CD4-positive, CD25-positive, alpha-beta regulatory T cell (primary cell): ENCODE measurements around the gene PCBP3. TPM values are rescaled to one million over a fixed set of nuclear protein-coding genes. Genes with fewer than 3 reads are reported as not detected.

Source experiments
- ATAC-seq, 2 donors: fragments of 150-1000 bp; cut with Tn5 transposase; one replicate each; pipeline ENCODE4 v1.10.0; 2021; ENCODE audit warnings: low read depth in 2 of 2, moderate number of reproducible peaks in 2 of 2, moderate library complexity in 1 of 2
- DNase-seq, 3 donors: peaks; one replicate each; pipeline versions ENCODE4 v3.0.0 to v3.0.0-alpha.2; 2012 to 2022; ENCODE audit warnings: mixed read lengths in 1 of 3
- H3K27ac ChIP-seq: one replicate; pipeline ENCODE4 v1.7.0; 2013; ENCODE audit warnings: mild to moderate bottlenecking, low read length; ENCODE audit not compliant: insufficient read depth, poor library complexity, severe bottlenecking
- H3K27me3 ChIP-seq: one replicate; pipeline ENCODE4 v1.7.0; 2013; ENCODE audit warnings: low read length; ENCODE audit not compliant: control insufficient read depth, insufficient read depth
- H3K36me3 ChIP-seq: one replicate; pipeline ENCODE4 v1.7.0; 2013; ENCODE audit warnings: mild to moderate bottlenecking, low read length, moderate library complexity; ENCODE audit not compliant: control insufficient read depth, insufficient read depth
- H3K4me1 ChIP-seq: 2 replicates; pipeline ENCODE4 v1.7.0; 2013; ENCODE audit warnings: mild to moderate bottlenecking, low read length; ENCODE audit not compliant: insufficient read depth, control insufficient read depth, poor library complexity, severe bottlenecking
- H3K4me3 ChIP-seq: one replicate; pipeline ENCODE4 v1.7.0; 2013; ENCODE audit warnings: low read depth, mild to moderate bottlenecking, low read length, moderate library complexity
- H3K9me3 ChIP-seq, 2 experiments: 1 replicate in 1 of 2; 2 replicates in 1 of 2; pipeline ENCODE4 v1.7.0; 2013; ENCODE audit warnings: low read length in 2 of 2, mild to moderate bottlenecking in 1 of 2, moderate library complexity in 1 of 2; ENCODE audit not compliant: control insufficient read depth in 2 of 2
- H3K27ac Mint-ChIP-seq, 3 donors: one replicate each; pipeline ENCODE4 v1.8.0; 2020 to 2022; ENCODE audit warnings: mild to moderate bottlenecking in 3 of 3, mixed read lengths in 3 of 3, moderate library complexity in 2 of 3
- H3K27me3 Mint-ChIP-seq: one replicate; pipeline ENCODE4 v1.8.0; 2022; ENCODE audit warnings: mild to moderate bottlenecking, mixed read lengths
- H3K36me3 Mint-ChIP-seq: one replicate; pipeline ENCODE4 v1.8.0; 2020; ENCODE audit warnings: mixed read lengths
- H3K4me1 Mint-ChIP-seq, 4 donors: one replicate each; pipeline ENCODE4 v1.8.0; 2020 to 2022; ENCODE audit warnings: mixed read lengths in 4 of 4, mild to moderate bottlenecking in 1 of 4
- H3K4me3 Mint-ChIP-seq, 4 donors: one replicate each; pipeline ENCODE4 v1.8.0; 2020 to 2022; ENCODE audit warnings: mild to moderate bottlenecking in 4 of 4, mixed read lengths in 4 of 4, moderate library complexity in 3 of 4
- H3K9me3 Mint-ChIP-seq, 7 donors: one replicate each; pipeline ENCODE4 v1.8.0; 2020 to 2022; ENCODE audit warnings: mixed read lengths in 7 of 7, mild to moderate bottlenecking in 3 of 7, moderate library complexity in 2 of 7
- polyA plus RNA-seq, 4 donors: library from polyadenylated mRNA; unstranded; fragments of 300-500 nt; fragmentation: Illumina TruSeq; gene quantifications; one replicate each; pipeline ENCODE4 v1.2.3, GENCODE V29; 2021
- total RNA-seq: library from RNA; stranded (reverse); gene quantifications from one replicate; pipeline ENCODE4 v1.2.3, GENCODE V29; 2022

PCBP3 gene
- total and polyA plus RNA-seq, 5 donors from 2014 or later, result 0.72 to 5.3 (median 2.3) TPM

DNA sequence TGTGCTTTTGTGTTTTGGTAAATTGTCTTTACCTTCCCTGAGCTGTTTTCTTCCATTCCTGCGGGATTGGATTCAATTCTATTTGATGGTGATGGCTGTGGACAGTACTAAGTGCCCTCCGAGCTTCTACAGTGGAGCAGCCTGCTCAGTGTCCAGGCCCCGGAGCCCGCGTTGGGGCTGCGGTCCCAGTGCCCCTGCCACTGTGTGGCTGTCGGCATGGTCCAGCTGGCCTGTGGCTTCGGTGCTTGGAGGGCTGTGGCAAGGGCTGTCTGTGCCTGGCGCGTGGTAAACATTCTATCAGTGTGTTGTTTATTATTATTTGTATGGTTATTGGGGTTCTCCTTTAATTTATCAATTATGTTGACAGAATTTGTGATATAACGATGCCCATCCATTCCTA, 228.9 kb downstream of the PCBP3 start:
- Histone ChIP-seq H3K9me3 (no peaks in the 10 kb centered on the region), H3K36me3 (no peaks in the 10 kb centered on the region), H3K27me3 (no peaks in the 10 kb centered on the region), H3K4me1 (no peaks in the 10 kb centered on the region), H3K27ac (no peak overlapping the region), H3K4me3 (no peak overlapping the region)
- no peak overlapping the region for H3K4me3 Mint-ChIP-seq
- H3K9me3 Mint-ChIP-seq, result no peaks in the 10 kb centered on the region
- DNase-seq (no peak), ATAC-seq (no peak)
- peaks cover 10% of the 10 kb centered on the region for H3K27me3 Mint-ChIP-seq
- H3K27ac Mint-ChIP-seq, result no peak overlapping the region
- H3K36me3 Mint-ChIP-seq, result no peaks in the 10 kb centered on the region
- peaks cover 0 to 2% (median 0%) of the 10 kb centered on the region in 4 donors for H3K4me1 Mint-ChIP-seq

DNA sequence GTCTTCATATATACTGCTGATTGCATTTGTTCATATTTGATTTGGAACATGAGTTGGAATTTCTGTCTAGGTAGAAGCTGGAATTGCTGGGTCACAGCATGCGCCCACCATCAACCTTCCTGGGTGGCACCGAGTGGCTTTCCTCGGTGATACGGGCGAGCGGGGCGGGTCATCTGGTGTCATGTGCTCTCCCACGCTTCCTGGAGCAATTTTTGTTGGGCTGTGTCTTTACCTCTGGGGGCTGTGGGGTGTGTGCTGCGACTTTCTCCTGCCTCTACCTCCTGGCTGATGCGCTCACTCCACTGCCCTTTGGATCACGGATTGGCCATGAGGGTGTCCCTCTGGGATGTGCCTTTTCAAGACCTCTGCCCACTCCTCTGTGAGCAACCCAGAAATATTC, 229.4 kb downstream of the PCBP3 start:
- no peak for ATAC-seq
- Mint-ChIP-seq H3K9me3 (no peaks in the 10 kb centered on the region), H3K36me3 (no peaks in the 10 kb centered on the region), H3K4me3 (no peak overlapping the region), H3K27me3 (peaks cover 10% of the 10 kb centered on the region), H3K27ac (no peak overlapping the region), H3K4me1 (peaks cover 0 to 2% (median 0%) of the 10 kb centered on the region in 4 donors)
- Histone ChIP-seq H3K27ac (no peak overlapping the region), H3K27me3 (no peaks in the 10 kb centered on the region), H3K36me3 (no peaks in the 10 kb centered on the region), H3K9me3 (no peaks in the 10 kb centered on the region), H3K4me1 (no peaks in the 10 kb centered on the region), H3K4me3 (no peak overlapping the region)
- DNase-seq, result no peak

DNA sequence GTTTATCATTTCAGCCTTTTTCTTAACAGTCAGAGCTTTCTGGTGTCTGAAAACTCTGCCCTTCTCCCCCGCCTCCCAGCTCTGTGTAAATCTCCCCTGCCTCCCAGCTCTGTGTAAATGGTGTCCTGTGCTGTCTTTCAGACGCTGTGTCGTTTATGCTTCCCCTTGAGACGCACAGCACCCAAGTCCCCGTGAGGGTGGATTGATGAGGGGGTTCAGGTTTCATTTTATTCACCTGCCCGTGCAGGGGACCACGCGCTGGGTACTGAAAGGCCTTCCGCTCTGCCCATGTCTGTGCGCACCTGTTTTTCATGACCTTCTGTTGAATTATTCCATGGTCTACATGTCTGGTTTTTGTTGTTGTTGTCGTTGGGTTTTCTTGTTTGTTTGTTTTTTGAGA, 229.9 kb downstream of the PCBP3 start:
- Histone ChIP-seq H3K4me1 (no peaks in the 10 kb centered on the region), H3K27ac (no peak overlapping the region), H3K36me3 (no peaks in the 10 kb centered on the region), H3K27me3 (no peaks in the 10 kb centered on the region), H3K9me3 (no peaks in the 10 kb centered on the region), H3K4me3 (no peak overlapping the region)
- H3K4me1 Mint-ChIP-seq, result peaks cover 0 to 2% (median 0%) of the 10 kb centered on the region in 4 donors
- ATAC-seq, result no peak
- no peak for DNase-seq
- H3K9me3 Mint-ChIP-seq, result no peaks in the 10 kb centered on the region
- H3K36me3 Mint-ChIP-seq, result no peaks in the 10 kb centered on the region
- no peak overlapping the region for H3K27ac Mint-ChIP-seq
- H3K27me3 Mint-ChIP-seq, result peaks cover 10% of the 10 kb centered on the region
- H3K4me3 Mint-ChIP-seq, result no peak overlapping the region

GRCh38 chr21:45873866-45874265, 230.3 kb downstream of the PCBP3 start:
- Histone ChIP-seq H3K27me3 (no peaks in the 10 kb centered on the region), H3K27ac (no peak overlapping the region), H3K36me3 (no peaks in the 10 kb centered on the region), H3K9me3 (no peaks in the 10 kb centered on the region), H3K4me3 (no peak overlapping the region), H3K4me1 (no peaks in the 10 kb centered on the region)
- peaks cover 10% of the 10 kb centered on the region for H3K27me3 Mint-ChIP-seq
- no peaks in the 10 kb centered on the region for H3K9me3 Mint-ChIP-seq
- no peak overlapping the region for H3K27ac Mint-ChIP-seq
- ATAC-seq (no peak), DNase-seq (no peak)
- H3K4me1 Mint-ChIP-seq, result peaks cover 0 to 4% (median 0%) of the 10 kb centered on the region in 4 donors
- no peak overlapping the region for H3K4me3 Mint-ChIP-seq
- no peaks in the 10 kb centered on the region for H3K36me3 Mint-ChIP-seq

DNA sequence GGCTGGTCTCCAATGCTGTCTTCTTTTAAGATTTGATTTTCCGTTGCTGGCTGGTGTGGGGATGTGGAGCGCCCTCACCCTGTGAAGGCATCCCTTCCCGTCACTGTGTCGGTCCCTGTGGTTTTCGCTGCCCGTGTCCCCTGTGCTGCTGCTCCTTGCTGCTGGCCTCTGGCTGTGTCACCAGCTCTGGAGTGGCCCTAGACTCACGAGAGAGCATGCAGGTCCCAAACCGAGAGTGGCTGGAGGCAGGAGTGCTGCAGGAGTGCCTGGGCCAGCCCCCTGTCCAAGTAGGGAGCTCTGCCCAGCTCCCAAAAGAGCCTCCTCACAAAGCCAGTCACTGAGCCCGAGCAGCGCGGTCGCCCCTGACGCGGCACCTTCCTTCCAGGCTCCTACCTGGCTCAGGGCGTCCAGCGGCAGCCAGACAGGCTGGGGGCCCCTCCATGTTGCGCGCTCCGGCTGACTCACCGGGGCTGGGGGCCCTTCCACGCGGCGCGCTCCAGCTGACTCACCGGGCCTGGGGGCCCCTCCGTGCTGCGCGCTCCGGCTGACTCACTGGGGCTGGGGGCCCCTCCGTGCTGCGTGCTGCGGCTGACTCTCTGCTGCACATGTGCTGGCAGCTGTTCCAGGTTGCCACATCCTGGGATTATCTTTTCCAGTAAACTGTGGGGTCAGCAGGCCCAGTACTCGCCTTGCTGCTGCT, 231.3 kb downstream of the PCBP3 start:
- Histone ChIP-seq H3K27me3 (no peaks in the 10 kb centered on the region), H3K9me3 (no peaks in the 10 kb centered on the region), H3K4me1 (peaks cover 5% of the 10 kb centered on the region), H3K36me3 (no peaks in the 10 kb centered on the region), H3K27ac (no peak overlapping the region), H3K4me3 (no peak overlapping the region)
- Mint-ChIP-seq H3K36me3 (no peaks in the 10 kb centered on the region), H3K4me1 (peaks cover 4 to 9% (median 4%) of the 10 kb centered on the region in 4 donors), H3K27ac (no peak overlapping the region), H3K9me3 (no peaks in the 10 kb centered on the region), H3K27me3 (peaks cover 10% of the 10 kb centered on the region), H3K4me3 (no peak overlapping the region)
- DNase-seq, result no peak
- ATAC-seq, result no peak

GRCh38 chr21:45875416-45875760, 231.9 kb downstream of the PCBP3 start:
- Histone ChIP-seq H3K4me3 (no peak overlapping the region), H3K27me3 (no peaks in the 10 kb centered on the region), H3K9me3 (no peaks in the 10 kb centered on the region), H3K36me3 (no peaks in the 10 kb centered on the region), H3K4me1 (peaks cover 10% of the 10 kb centered on the region), H3K27ac (no peak overlapping the region)
- peaks cover 5 to 14% (median 7%) of the 10 kb centered on the region in 4 donors for H3K4me1 Mint-ChIP-seq
- DNase-seq, result no peak
- H3K9me3 Mint-ChIP-seq, result no peaks in the 10 kb centered on the region
- no peak overlapping the region for H3K27ac Mint-ChIP-seq
- H3K27me3 Mint-ChIP-seq, result peaks cover 14% of the 10 kb centered on the region
- no peak overlapping the region for H3K4me3 Mint-ChIP-seq
- ATAC-seq, result no peak
- no peaks in the 10 kb centered on the region for H3K36me3 Mint-ChIP-seq

DNA sequence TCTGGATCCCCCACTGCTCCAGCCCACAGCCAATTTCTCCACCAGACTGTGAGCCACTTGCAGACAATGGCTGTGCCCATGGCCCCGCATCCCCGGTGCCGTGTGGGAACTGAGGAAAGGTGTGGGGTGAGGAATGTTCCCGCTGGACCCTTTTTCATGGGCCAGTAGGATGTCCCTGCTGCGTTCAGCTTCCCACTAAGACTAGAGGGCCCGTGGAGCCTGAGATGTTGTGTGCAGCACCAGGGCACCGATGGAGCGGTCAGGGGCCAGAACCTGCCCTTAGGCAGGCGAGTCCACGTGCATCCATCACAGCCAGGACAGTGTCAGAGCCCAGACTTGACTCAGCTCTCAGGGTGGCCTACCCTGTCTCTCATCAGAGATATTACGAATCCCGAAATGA, 232.4 kb downstream of the PCBP3 start:
- DNase-seq, result no peak
- no peak overlapping the region for H3K27ac Mint-ChIP-seq

More for the DNA sequence above, 232.4 kb downstream of the PCBP3 start:
- H3K9me3 Mint-ChIP-seq, result no peaks in the 10 kb centered on the region
- H3K9me3 ChIP-seq, result no peaks in the 10 kb centered on the region
- peaks cover 5 to 19% (median 11%) of the 10 kb centered on the region in 4 donors for H3K4me1 Mint-ChIP-seq
- H3K36me3 ChIP-seq, result no peaks in the 10 kb centered on the region
- H3K27me3 ChIP-seq, result no peaks in the 10 kb centered on the region
- peaks cover 17% of the 10 kb centered on the region for H3K27me3 Mint-ChIP-seq
- H3K27ac ChIP-seq, result no peak overlapping the region
- H3K4me3 Mint-ChIP-seq, result no peak overlapping the region
- no peak for ATAC-seq
- H3K4me3 ChIP-seq, result no peak overlapping the region
- peaks cover 15% of the 10 kb centered on the region for H3K4me1 ChIP-seq
- no peaks in the 10 kb centered on the region for H3K36me3 Mint-ChIP-seq
